A549 (cell line): ENCODE results near the gene ASPHD2.

Experiments used
- CEBPB ChIP-seq, 2 experiments: fragments of >200 bp in 1 of 2; sonication (Bioruptor Twin) in 1 of 2; formaldehyde crosslinking in 1 of 2; IDR thresholded peaks; 2 replicates each; pipeline ENCODE4 v1.6.1; 2012 to 2016
- CTCF ChIP-seq: fragments of >200 bp; sonication (Bioruptor Twin); formaldehyde crosslinking; IDR thresholded peaks from 3 replicates; pipeline ENCODE4 v1.5.1; 2016
- HDAC2 ChIP-seq: fragments of 200-600 bp; sonication (generic); IDR thresholded peaks from 2 replicates; pipeline ENCODE4 v1.6.1; 2016
- MYC ChIP-seq: IDR thresholded peaks from 2 replicates; pipeline ENCODE4 v1.6.1; 2012; ENCODE audit warnings: mild to moderate bottlenecking, inconsistent platforms, low read length, improper control_type of control experiment, borderline replicate concordance
- NPAS2 ChIP-seq: fragments of 250-450 bp; sonication (Bioruptor Pico); IDR thresholded peaks from 2 replicates; pipeline ENCODE4 v1.8.0; 2022; ENCODE audit warnings: mild to moderate bottlenecking, moderate library complexity, borderline replicate concordance
- POLR2A ChIP-seq: IDR thresholded peaks from 2 replicates; pipeline ENCODE4 v1.6.1; 2012; ENCODE audit warnings: mild to moderate bottlenecking, low read length
- RAD21 ChIP-seq, 2 experiments: fragments of >200 bp in 1 of 2; sonication (Bioruptor Twin) in 1 of 2; formaldehyde crosslinking in 1 of 2; IDR thresholded peaks in 1 of 2; conservative IDR thresholded peaks in 1 of 2; 2 replicates in 1 of 2; 3 replicates in 1 of 2; pipeline ENCODE4 v1.6.1; 2012 to 2018; ENCODE audit warnings: inconsistent platforms in 1 of 2
- RFX5 ChIP-seq: fragments of 450-650 bp; IDR thresholded peaks from 2 replicates; pipeline ENCODE4 v1.7.1; 2014; ENCODE audit warnings: antibody characterized with exemption, mild to moderate bottlenecking, moderate library complexity
- SMC3 ChIP-seq: fragments of >200 bp; sonication (Bioruptor Twin); formaldehyde crosslinking; IDR thresholded peaks from 3 replicates; pipeline ENCODE4 v1.6.1; 2018; ENCODE audit warnings: inconsistent platforms
- USF2 ChIP-seq: fragments of 450-650 bp; IDR thresholded peaks from 2 replicates; pipeline ENCODE4 v1.6.1; 2014; ENCODE audit warnings: antibody characterized with exemption

GRCh38 chr22:26450453-26451185 lies 21.6 kb downstream of the ASPHD2 start:
- no peak for TF ChIP-seq USF2
- no peak for TF ChIP-seq CTCF
- no peak for TF ChIP-seq NPAS2 (CRISPR knock-in tag)
- TF ChIP-seq POLR2A, result no peak
- TF ChIP-seq RAD21 (conservative IDR thresholded peaks at IDR 0.05 in 1 of 2, IDR thresholded peaks at IDR 0.05 in 1 of 2), result no peak
- no peak for TF ChIP-seq HDAC2
- no peak for TF ChIP-seq MYC
- TF ChIP-seq SMC3, result no peak
- no peak for TF ChIP-seq CEBPB (IDR thresholded peaks at IDR 0.05)
- no peak for TF ChIP-seq RFX5
